GM12875 (cell line): Measurements from ENCODE around the gene SH2D1A.
"Not testable (repeated sequence)": the region's sequence is repeated elsewhere in the genome, so short reads cannot be mapped to it uniquely, and the experiment has no call there.

Source experiments
- H3K4me3 ChIP-seq: one replicate; pipeline ENCODE4 v1.5.1; 2011; ENCODE audit warnings: low read depth, low read length, control low read depth
- TF ChIP-seq, protein P1 (sequence below): IDR thresholded peaks from 2 replicates; pipeline ENCODE4 v1.5.1; 2011; ENCODE audit warnings: low read depth, mild to moderate bottlenecking, control low read depth, inconsistent platforms, low read length, moderate library complexity, borderline replicate concordance; ENCODE audit not compliant: insufficient read depth

The SH2D1A gene

DNA sequence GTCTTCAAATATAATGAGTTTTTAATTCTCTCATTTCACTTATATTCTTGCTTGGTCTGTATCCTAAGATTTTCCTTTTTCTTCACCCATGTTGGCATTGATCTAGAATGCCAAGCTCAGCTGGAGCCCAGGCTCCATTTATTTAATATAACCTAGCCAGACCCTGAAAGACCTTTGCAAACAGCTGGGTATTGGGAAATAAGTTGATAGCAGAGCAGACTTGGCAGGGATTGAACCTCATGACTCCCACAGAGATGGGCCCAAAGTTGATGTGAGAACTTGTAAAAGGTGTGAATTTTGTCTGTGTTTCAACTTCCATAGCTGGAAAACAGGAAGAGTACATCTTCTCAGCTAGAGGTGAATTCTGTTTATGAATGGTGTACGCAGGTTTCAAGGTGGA is 59.5 kb downstream of the SH2D1A start:
- H3K4me3 ChIP-seq = no peak overlapping the region
- TF ChIP-seq, protein P1, sequence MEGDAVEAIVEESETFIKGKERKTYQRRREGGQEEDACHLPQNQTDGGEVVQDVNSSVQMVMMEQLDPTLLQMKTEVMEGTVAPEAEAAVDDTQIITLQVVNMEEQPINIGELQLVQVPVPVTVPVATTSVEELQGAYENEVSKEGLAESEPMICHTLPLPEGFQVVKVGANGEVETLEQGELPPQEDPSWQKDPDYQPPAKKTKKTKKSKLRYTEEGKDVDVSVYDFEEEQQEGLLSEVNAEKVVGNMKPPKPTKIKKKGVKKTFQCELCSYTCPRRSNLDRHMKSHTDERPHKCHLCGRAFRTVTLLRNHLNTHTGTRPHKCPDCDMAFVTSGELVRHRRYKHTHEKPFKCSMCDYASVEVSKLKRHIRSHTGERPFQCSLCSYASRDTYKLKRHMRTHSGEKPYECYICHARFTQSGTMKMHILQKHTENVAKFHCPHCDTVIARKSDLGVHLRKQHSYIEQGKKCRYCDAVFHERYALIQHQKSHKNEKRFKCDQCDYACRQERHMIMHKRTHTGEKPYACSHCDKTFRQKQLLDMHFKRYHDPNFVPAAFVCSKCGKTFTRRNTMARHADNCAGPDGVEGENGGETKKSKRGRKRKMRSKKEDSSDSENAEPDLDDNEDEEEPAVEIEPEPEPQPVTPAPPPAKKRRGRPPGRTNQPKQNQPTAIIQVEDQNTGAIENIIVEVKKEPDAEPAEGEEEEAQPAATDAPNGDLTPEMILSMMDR = no peak

DNA sequence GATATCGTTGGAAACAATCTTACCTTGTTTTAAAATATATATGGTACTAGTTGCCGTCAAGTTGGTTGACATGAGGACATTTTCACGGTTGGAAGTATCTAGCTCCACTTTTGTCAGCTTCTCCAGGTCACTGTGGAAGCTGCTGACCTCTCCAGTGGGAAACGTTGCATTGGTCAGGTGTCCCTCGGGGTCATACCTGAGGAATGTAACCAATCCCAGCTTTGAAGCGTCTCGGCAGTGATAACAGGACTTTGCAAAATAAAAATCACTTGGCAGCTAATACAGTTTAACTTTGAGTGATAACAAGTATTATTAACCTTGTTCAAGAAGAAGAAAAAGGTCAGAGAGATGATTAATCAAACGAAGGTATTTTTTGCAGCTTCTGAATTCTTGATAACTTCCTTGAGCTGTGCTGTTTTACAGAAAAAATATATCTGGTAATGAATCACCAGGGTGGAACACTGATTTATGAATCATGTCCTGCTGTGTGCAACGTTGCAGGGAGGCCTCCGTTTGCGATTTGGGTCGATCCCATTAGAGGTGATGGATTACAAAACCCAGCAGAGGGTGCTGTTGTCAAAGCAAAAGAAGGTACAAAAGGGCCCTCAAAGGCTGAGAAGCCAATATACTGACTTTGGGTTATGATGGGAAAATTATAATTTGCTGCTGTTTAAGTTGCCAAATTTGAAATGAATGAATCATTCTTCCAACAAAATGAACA is 60.1 kb downstream of the SH2D1A start:
- no peak overlapping the region for H3K4me3 ChIP-seq
- TF ChIP-seq, protein P1 = peak; percentile 36; the same call in 1 of the 2 replicates

DNA sequence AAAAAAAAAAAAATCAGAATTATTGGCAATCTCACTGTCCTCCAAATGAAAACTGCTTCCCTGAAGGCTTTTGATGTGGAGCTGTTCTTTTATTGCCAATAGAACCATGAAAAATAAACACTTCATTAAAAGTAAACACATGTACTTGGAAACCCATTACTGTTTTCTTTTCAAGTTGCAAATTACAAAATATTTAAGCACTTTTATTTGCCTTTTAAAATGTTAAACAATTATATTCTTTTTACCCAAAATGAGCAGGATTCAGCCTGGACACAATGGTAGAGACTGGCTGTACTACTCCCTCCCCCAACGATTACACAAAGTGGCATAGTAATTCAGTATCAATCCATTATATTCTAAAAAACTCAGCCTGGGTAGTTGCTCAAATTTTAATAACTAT is 60.9 kb downstream of the SH2D1A start:
- H3K4me3 ChIP-seq = no peak overlapping the region
- TF ChIP-seq, protein P1 = no peak

GRCh38 chrX:124408380-124408779 is 62.0 kb downstream of the SH2D1A start:
- H3K4me3 ChIP-seq = not testable (repeated sequence)

GRCh38 chrX:124413244-124413643 is 66.9 kb downstream of the SH2D1A start:
- H3K4me3 ChIP-seq = no peak overlapping the region
- TF ChIP-seq, protein P1 = no peak

- H3K4me3 ChIP-seq = no peak overlapping the region
- TF ChIP-seq, protein P1 = no peak
These were observed 67.9 kb downstream of the SH2D1A start for GRCh38 chrX:124414281-124414680.

DNA sequence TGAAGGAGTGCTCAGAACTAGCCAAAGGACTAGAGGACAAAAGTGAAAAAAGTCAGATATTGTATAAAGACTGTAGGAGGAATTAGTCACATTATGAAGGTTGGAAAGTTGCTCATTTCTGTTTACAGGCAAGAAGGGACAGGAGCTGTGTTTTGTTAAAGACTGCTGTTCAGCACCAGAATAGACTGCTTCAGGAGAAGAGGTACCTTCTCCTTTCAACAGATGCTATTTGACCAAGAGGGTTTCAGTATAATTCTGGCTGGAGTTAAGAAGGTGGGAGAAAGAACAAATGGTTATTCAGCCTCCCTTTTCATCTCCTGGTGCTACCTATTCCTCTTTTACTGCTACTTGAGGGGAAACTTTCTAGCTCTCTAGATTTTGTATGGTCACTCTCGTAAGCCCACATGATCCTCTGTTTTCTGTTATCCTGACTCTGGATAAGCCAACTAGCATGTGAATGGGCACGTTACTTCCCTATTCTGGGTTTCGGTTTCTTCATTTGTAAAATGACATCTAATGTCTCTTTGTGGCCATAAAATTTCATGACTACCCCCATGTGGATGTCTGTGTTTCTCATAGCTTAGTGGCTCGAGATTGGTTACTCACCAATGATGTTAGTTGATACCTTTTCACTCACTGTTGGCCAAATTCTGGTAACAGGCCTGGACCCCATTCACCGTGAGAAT is 68.9 kb downstream of the SH2D1A start:
- no peak overlapping the region for H3K4me3 ChIP-seq
- TF ChIP-seq, protein P1 = no peak
